Fibroblast of lung (primary cell): Measurements from ENCODE around the gene GHR. TPM values are rescaled to one million over a fixed set of nuclear protein-coding genes. Genes with fewer than 3 reads are reported as not detected.

Experiments
- DNase-seq, 2 donors: peaks; one replicate each; pipeline versions ENCODE4 v3.0.0 to v3.0.0-alpha.2; 2010; ENCODE audit warnings: low read depth in 2 of 2
- H2AFZ ChIP-seq: 2 replicates; pipeline ENCODE4 v1.5.1; 2012; ENCODE audit warnings: low read length, control low read depth, inconsistent platforms
- H3K27ac ChIP-seq: 2 replicates; pipeline ENCODE4 v1.5.1; 2011; ENCODE audit warnings: low read length, control low read depth; ENCODE audit not compliant: insufficient read depth
- H3K27me3 ChIP-seq: 2 replicates; pipeline ENCODE4 v1.5.1; 2011; ENCODE audit warnings: mild to moderate bottlenecking, low read length; ENCODE audit not compliant: control insufficient read depth, insufficient read depth
- H3K36me3 ChIP-seq: 2 replicates; pipeline ENCODE4 v1.5.1; 2011; ENCODE audit warnings: low read length; ENCODE audit not compliant: control insufficient read depth, insufficient read depth
- H3K4me1 ChIP-seq: 2 replicates; pipeline ENCODE4 v1.5.1; 2011; ENCODE audit warnings: low read length; ENCODE audit not compliant: control insufficient read depth, insufficient read depth; ENCODE audit errors: extremely low read depth
- H3K4me2 ChIP-seq: 2 replicates; pipeline ENCODE4 v1.5.1; 2011; ENCODE audit warnings: low read length, control low read depth; ENCODE audit not compliant: insufficient read depth; ENCODE audit errors: extremely low read depth
- H3K4me3 ChIP-seq, 4 experiments: fragments of 200-600 bp in 1 of 4; sonication (generic) in 1 of 4; replicated peaks in 1 of 4; 2 replicates each; pipeline ENCODE4 v1.5.1; 2011 to 2016; ENCODE audit warnings: low read length in 4 of 4, low read depth in 3 of 4, mild to moderate bottlenecking in 3 of 4, control low read depth in 2 of 4, inconsistent platforms in 1 of 4, mixed read lengths in 1 of 4; ENCODE audit not compliant: insufficient read depth in 1 of 4; ENCODE audit errors: control extremely low read depth in 1 of 4
- H3K79me2 ChIP-seq: 2 replicates; pipeline ENCODE4 v1.5.1; 2012; ENCODE audit warnings: mild to moderate bottlenecking, low read length, inconsistent platforms; ENCODE audit not compliant: control insufficient read depth, insufficient read depth
- H3K9ac ChIP-seq: 2 replicates; pipeline ENCODE4 v1.5.1; 2011; ENCODE audit warnings: mild to moderate bottlenecking, low read length, control low read depth; ENCODE audit not compliant: insufficient read depth
- H3K9me3 ChIP-seq: 2 replicates; pipeline ENCODE4 v1.5.1; 2012; ENCODE audit warnings: low read depth, low read length; ENCODE audit not compliant: control insufficient read depth, insufficient read depth
- H4K20me1 ChIP-seq: 2 replicates; pipeline ENCODE4 v1.5.1; 2011; ENCODE audit warnings: low read length; ENCODE audit not compliant: control insufficient read depth, insufficient read depth; ENCODE audit errors: extremely low read depth
- EZH2 ChIP-seq: IDR thresholded peaks from 2 replicates; pipeline ENCODE4 v1.5.1; 2012; ENCODE audit warnings: low read length, control low read depth, mild to moderate bottlenecking; ENCODE audit errors: missing control alignments
- polyA plus RNA-seq, 2 donors: library from polyadenylated mRNA; depleted of rRNA in 1 of 2; stranded (reverse) in 1 of 2; unstranded in 1 of 2; fragments of >200 nt; gene quantifications; 2 replicates each; pipeline ENCODE4 v1.2.1, GENCODE V29; 2011 to 2012; ENCODE audit warnings: missing spikeins in 1 of 2
- total RNA-seq: library from RNA; depleted of rRNA; stranded (reverse); fragments of >200 nt; gene quantifications from 2 replicates; pipeline ENCODE4 v1.2.1, GENCODE V29; 2014
- TF ChIP-seq, protein P1 (sequence below), 2 donors: IDR thresholded peaks in 1 of 2; conservative IDR thresholded peaks in 1 of 2; 1 replicate in 1 of 2; 2 replicates in 1 of 2; pipeline ENCODE4 v1.5.1; 2011 to 2012; ENCODE audit warnings: low read length in 2 of 2, control low read depth in 1 of 2, inconsistent platforms in 1 of 2, low read depth in 1 of 2, mild to moderate bottlenecking in 1 of 2

GHR gene
- total and polyA plus RNA-seq, 2 donors (not counting 1 experiment from before 2014, with no cell fraction given) = 2.3 to 2.4 TPM

DNA sequence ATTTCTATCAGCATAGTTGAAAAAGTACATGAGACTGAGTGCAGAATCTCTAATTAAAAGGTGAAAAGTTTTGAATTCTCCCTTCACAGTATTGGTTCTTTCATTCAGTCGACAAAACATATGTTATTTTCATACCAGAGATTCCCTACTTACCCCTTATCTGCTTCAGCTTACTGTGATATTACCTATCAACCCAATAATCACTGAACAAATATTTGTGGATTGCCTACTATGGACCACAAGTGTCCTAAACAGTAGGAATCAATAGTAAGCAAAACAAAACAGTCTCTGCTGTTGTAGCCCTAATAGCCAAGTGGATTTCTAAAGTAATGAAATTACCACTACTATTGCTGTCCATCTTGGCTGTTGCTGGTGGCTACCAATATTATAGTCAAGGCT is 344.9 kb downstream of the GHR start:
- no peak for DNase-seq

DNA sequence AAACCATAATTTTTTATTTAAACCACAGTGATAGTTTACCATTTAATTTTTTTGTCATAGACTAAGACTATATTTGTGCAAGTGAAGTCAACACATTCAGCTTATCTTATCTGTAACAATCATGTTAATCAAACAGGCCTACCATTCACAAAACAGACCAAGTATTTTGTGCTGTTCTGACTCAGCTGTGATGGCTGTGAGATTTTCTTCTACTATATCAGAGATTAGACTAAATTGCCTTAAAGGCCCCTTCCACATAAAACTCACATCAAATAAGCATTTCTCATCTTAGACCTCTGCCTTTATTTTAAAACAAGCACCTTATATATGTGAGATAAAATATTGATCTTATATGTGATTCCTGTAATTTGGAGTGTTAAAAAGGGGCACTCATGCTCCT is 346.8 kb downstream of the GHR start:
- no peak overlapping the region for H3K4me2 ChIP-seq
- no peak overlapping the region for H3K27ac ChIP-seq
- no peaks in the 10 kb centered on the region for H3K9me3 ChIP-seq
- H3K4me3 ChIP-seq = no peak overlapping the region
- no peak overlapping the region for H2AFZ ChIP-seq
- no peaks in the 10 kb centered on the region for H3K36me3 ChIP-seq
- no peak for DNase-seq
- TF ChIP-seq, protein P1, sequence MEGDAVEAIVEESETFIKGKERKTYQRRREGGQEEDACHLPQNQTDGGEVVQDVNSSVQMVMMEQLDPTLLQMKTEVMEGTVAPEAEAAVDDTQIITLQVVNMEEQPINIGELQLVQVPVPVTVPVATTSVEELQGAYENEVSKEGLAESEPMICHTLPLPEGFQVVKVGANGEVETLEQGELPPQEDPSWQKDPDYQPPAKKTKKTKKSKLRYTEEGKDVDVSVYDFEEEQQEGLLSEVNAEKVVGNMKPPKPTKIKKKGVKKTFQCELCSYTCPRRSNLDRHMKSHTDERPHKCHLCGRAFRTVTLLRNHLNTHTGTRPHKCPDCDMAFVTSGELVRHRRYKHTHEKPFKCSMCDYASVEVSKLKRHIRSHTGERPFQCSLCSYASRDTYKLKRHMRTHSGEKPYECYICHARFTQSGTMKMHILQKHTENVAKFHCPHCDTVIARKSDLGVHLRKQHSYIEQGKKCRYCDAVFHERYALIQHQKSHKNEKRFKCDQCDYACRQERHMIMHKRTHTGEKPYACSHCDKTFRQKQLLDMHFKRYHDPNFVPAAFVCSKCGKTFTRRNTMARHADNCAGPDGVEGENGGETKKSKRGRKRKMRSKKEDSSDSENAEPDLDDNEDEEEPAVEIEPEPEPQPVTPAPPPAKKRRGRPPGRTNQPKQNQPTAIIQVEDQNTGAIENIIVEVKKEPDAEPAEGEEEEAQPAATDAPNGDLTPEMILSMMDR (conservative IDR thresholded peaks at IDR 0.05 in 1 of 2, IDR thresholded peaks at IDR 0.05 in 1 of 2; ENCODE audit: low read depth in 1 of 2, low read length in 2 of 2) = no peak
- no peak for TF ChIP-seq EZH2
- no peak overlapping the region for H3K9ac ChIP-seq
- H3K79me2 ChIP-seq = no peaks in the 10 kb centered on the region
- no peaks in the 10 kb centered on the region for H3K27me3 ChIP-seq
- no peaks in the 10 kb centered on the region for H3K4me1 ChIP-seq
- no peaks in the 10 kb centered on the region for H4K20me1 ChIP-seq

More for the DNA sequence above, 344.9 kb downstream of the GHR start:
- TF ChIP-seq, protein P1 (conservative IDR thresholded peaks at IDR 0.05 in 1 of 2, IDR thresholded peaks at IDR 0.05 in 1 of 2; ENCODE audit: low read depth in 1 of 2, low read length in 2 of 2) = no peak
- TF ChIP-seq EZH2 = no peak
- H3K36me3 ChIP-seq = no peaks in the 10 kb centered on the region
- no peak overlapping the region for H3K4me2 ChIP-seq
- no peak overlapping the region for H2AFZ ChIP-seq
- no peaks in the 10 kb centered on the region for H3K27me3 ChIP-seq
- no peaks in the 10 kb centered on the region for H4K20me1 ChIP-seq
- no peaks in the 10 kb centered on the region for H3K79me2 ChIP-seq
- H3K4me1 ChIP-seq = no peaks in the 10 kb centered on the region
- H3K27ac ChIP-seq = no peak overlapping the region
- H3K9ac ChIP-seq = no peak overlapping the region
- H3K9me3 ChIP-seq = no peaks in the 10 kb centered on the region
- no peak overlapping the region for H3K4me3 ChIP-seq
